Lung (tissue), 12 donors: Measurements from ENCODE around the gene CDK5RAP2. TPM values are rescaled to one million over a fixed set of nuclear protein-coding genes. Genes with fewer than 3 reads are reported as not detected.

Source experiments
- ATAC-seq: fragments of 200-7000 bp; cut with Tn5 transposase; one replicate; pipeline ENCODE4 v1.9.1; 2020; ENCODE audit warnings: moderate number of reproducible peaks; ENCODE audit not compliant: insufficient read depth, low FRiP score
- DNase-seq, 3 donors: peaks; one replicate each; pipeline ENCODE4 v3.0.0-alpha.2; 2013 to 2017
- H3K27ac ChIP-seq, 2 donors: one replicate each; pipeline ENCODE4 v1.5.1; 2013; ENCODE audit warnings: mild to moderate bottlenecking in 2 of 2, moderate library complexity in 2 of 2, control low read depth in 1 of 2, inconsistent platforms in 1 of 2, low read depth in 1 of 2, low read length in 1 of 2
- H3K27me3 ChIP-seq, 3 donors: one replicate each; pipeline ENCODE4 v1.5.1; 2013; ENCODE audit warnings: low read length in 2 of 3; ENCODE audit not compliant: control insufficient read depth in 3 of 3, insufficient read depth in 3 of 3
- H3K36me3 ChIP-seq, 4 donors: one replicate each; pipeline ENCODE4 v1.5.1; 2013; ENCODE audit warnings: low read length in 4 of 4, mild to moderate bottlenecking in 1 of 4, moderate library complexity in 1 of 4; ENCODE audit not compliant: control insufficient read depth in 4 of 4, insufficient read depth in 4 of 4
- H3K4me1 ChIP-seq, 5 donors: one replicate each; pipeline ENCODE4 v1.5.1; 2013; ENCODE audit warnings: low read length in 5 of 5, mild to moderate bottlenecking in 2 of 5, moderate library complexity in 1 of 5; ENCODE audit not compliant: control insufficient read depth in 5 of 5, insufficient read depth in 5 of 5
- H3K4me3 ChIP-seq: one replicate; pipeline ENCODE4 v1.5.1; 2013; ENCODE audit warnings: mild to moderate bottlenecking, control low read depth, moderate library complexity
- H3K9ac ChIP-seq, 2 donors: one replicate each; pipeline ENCODE4 v1.5.1; 2013; ENCODE audit warnings: low read length in 2 of 2, control low read depth in 1 of 2; ENCODE audit not compliant: insufficient read depth in 1 of 2
- H3K9me3 ChIP-seq, 4 donors: one replicate each; pipeline ENCODE4 v1.5.1; 2013; ENCODE audit warnings: low read length in 3 of 4, mild to moderate bottlenecking in 1 of 4, moderate library complexity in 1 of 4; ENCODE audit not compliant: control insufficient read depth in 4 of 4, insufficient read depth in 3 of 4
- CTCF ChIP-seq: IDR thresholded peaks from 2 replicates; pipeline ENCODE4 v1.5.1; 2012; ENCODE audit warnings: mild to moderate bottlenecking; ENCODE audit errors: control extremely low read depth, extremely low read depth
- WGBS, 2 donors: extraction: QIAGEN DNeasy Blood & Tissue Kit; methylation state at CpG; one replicate each; pipeline ENCODE4 v1.1.7; 2013; 5-methylcytosine and 5-hydroxymethylcytosine counted together
- polyA plus RNA-seq, 2 donors: library from polyadenylated mRNA; stranded (reverse); fragments of 200-250 nt; gene quantifications; one replicate each; pipeline ENCODE4 v1.2.1, GENCODE V29; 2013
- total RNA-seq, 2 donors: library from RNA; depleted of rRNA in 1 of 2; stranded (reverse); fragments of >200 nt in 1 of 2; gene quantifications; one replicate each; pipeline ENCODE4 v1.2.1, GENCODE V29; 2014 to 2021
- donor health status: control.
- donor health status: control.
- donor health status: Bipolar disorder and iron deficiency.
- donor health status: healthy.
- donor health status: DM: yes; HTN: yes; CAD: no.

CDK5RAP2 gene
- total and polyA plus RNA-seq, 4 donors, result 25.6 to 65.7 (median 35.9) TPM

GRCh38 chr9:120392245-120392644 lies 187.7 kb downstream of the CDK5RAP2 start:
- peaks cover 0 to 14% (median 0%) of the 10 kb centered on the region in 5 donors for H3K4me1 ChIP-seq
- no peak overlapping the region for H3K27ac ChIP-seq
- DNase-seq (no peak), ATAC-seq (no peak)
- H3K36me3 ChIP-seq, result peaks cover 11 to 65% (median 29%) of the 10 kb centered on the region in 4 donors
- H3K4me3 ChIP-seq, result no peak overlapping the region
- H3K9ac ChIP-seq, result no peak overlapping the region
- no peaks in the 10 kb centered on the region for H3K9me3 ChIP-seq
- TF ChIP-seq CTCF, result no peak
- 97 to 98% methylated on average over 5 of the region's 5 CpGs for WGBS, 2 donors
- no peaks in the 10 kb centered on the region for H3K27me3 ChIP-seq

GRCh38 chr9:120391691-120392090 lies 188.3 kb downstream of the CDK5RAP2 start:
- no peaks in the 10 kb centered on the region for H3K9me3 ChIP-seq
- DNase-seq, result no peak
- ATAC-seq, result no peak
- 96 to 100% methylated on average over 5 of the region's 5 CpGs for WGBS, 2 donors
- H3K4me1 ChIP-seq, result peaks cover 0 to 15% (median 2%) of the 10 kb centered on the region in 5 donors
- H3K27me3 ChIP-seq, result no peaks in the 10 kb centered on the region
- TF ChIP-seq CTCF, result no peak
- no peak overlapping the region for H3K9ac ChIP-seq
- peaks cover 11 to 63% (median 28%) of the 10 kb centered on the region in 4 donors for H3K36me3 ChIP-seq
- H3K27ac ChIP-seq, result no peak overlapping the region
- H3K4me3 ChIP-seq, result no peak overlapping the region

- no peak for ATAC-seq
- H3K36me3 ChIP-seq, result peaks cover 8 to 59% (median 25%) of the 10 kb centered on the region in 4 donors
- 93 to 95% methylated on average over 12 of the region's 12 CpGs for WGBS, 2 donors
- no peak overlapping the region for H3K4me3 ChIP-seq
- TF ChIP-seq CTCF, result no peak
- no peaks in the 10 kb centered on the region for H3K9me3 ChIP-seq
- no peak overlapping the region for H3K9ac ChIP-seq
- DNase-seq, result no peak
- no peaks in the 10 kb centered on the region for H3K27me3 ChIP-seq
- H3K27ac ChIP-seq, result no peak overlapping the region
- H3K4me1 ChIP-seq, result peaks cover 0 to 20% (median 4%) of the 10 kb centered on the region in 5 donors
Observed at GRCh38 chr9:120390637-120391190, 189.3 kb downstream of the CDK5RAP2 start.

- H3K36me3 ChIP-seq, result peaks cover 8 to 59% (median 25%) of the 10 kb centered on the region in 4 donors
- no peak for TF ChIP-seq CTCF
- H3K4me1 ChIP-seq, result peaks cover 0 to 15% (median 4%) of the 10 kb centered on the region in 5 donors
- H3K9ac ChIP-seq, result no peak overlapping the region
- no peak for DNase-seq
- H3K4me3 ChIP-seq, result no peak overlapping the region
- H3K27me3 ChIP-seq, result no peaks in the 10 kb centered on the region
- H3K27ac ChIP-seq, result no peak overlapping the region
- WGBS, 2 donors, result 94 to 95% methylated on average over 8 of the region's 8 CpGs
- no peak for ATAC-seq
- no peaks in the 10 kb centered on the region for H3K9me3 ChIP-seq
Observed at GRCh38 chr9:120389867-120390266, 190.1 kb downstream of the CDK5RAP2 start.
